Kidney (tissue), 14 donors: ENCODE data around the gene SLC22A6. TPM values are rescaled to one million over a fixed set of nuclear protein-coding genes. Genes with fewer than 3 reads are reported as not detected.

Experiments
- DNase-seq, 5 donors: peaks; one replicate each; pipeline ENCODE4 v3.0.0-alpha.2; 2013 to 2020
- FAIRE-seq: peaks from 2 replicates; lab custom pipeline; 2012; peaks lifted over from hg19 to GRCh38; lab: Jason Lieb, UNC
- H3K27ac ChIP-seq, 2 donors: one replicate each; pipeline ENCODE4 v1.7.0; 2013; ENCODE audit warnings: low read depth in 2 of 2, low read length in 2 of 2, inconsistent platforms in 1 of 2
- H3K27me3 ChIP-seq: one replicate; pipeline ENCODE4 v1.7.1; 2013; ENCODE audit warnings: low read length, inconsistent platforms; ENCODE audit not compliant: control insufficient read depth, insufficient read depth
- H3K36me3 ChIP-seq, 3 donors: one replicate each; pipeline versions ENCODE4 v1.7.0 to v1.7.1; 2013; ENCODE audit warnings: low read length in 3 of 3, control low read depth in 1 of 3, inconsistent platforms in 1 of 3; ENCODE audit not compliant: insufficient read depth in 3 of 3, control insufficient read depth in 2 of 3
- H3K4me1 ChIP-seq, 3 donors: one replicate each; pipeline versions ENCODE4 v1.7.0 to v1.7.1; 2013; ENCODE audit warnings: low read length in 3 of 3, inconsistent platforms in 1 of 3, low read depth in 1 of 3; ENCODE audit not compliant: control insufficient read depth in 2 of 3, insufficient read depth in 2 of 3
- H3K4me3 ChIP-seq, 3 donors: one replicate each; pipeline versions ENCODE4 v1.7.0 to v1.8.1; 2013; ENCODE audit warnings: low read length in 3 of 3, control low read depth in 1 of 3, inconsistent platforms in 1 of 3
- H3K9ac ChIP-seq, 3 donors: one replicate each; pipeline versions ENCODE4 v1.7.0 to v1.7.1; 2013; ENCODE audit warnings: low read length in 3 of 3, control low read depth in 1 of 3, inconsistent platforms in 1 of 3
- H3K9me3 ChIP-seq, 3 donors: one replicate each; pipeline versions ENCODE4 v1.7.0 to v1.7.1; 2013; ENCODE audit warnings: low read length in 3 of 3, control low read depth in 1 of 3, inconsistent platforms in 1 of 3; ENCODE audit not compliant: control insufficient read depth in 2 of 3, insufficient read depth in 1 of 3
- intact Hi-C: fragments of 100-400 bp; cut with DNase I; formaldehyde crosslinking; loops from one replicate; pipeline ENCODE4 v1.11.1; 2022
- polyA plus RNA-seq: library from polyadenylated mRNA; stranded (reverse); fragments of 350-450 nt; fragmentation: Illumina TruSeq; extraction: RNeasy Lipid Tissue Mini Kit (QIAGEN cat#74804); gene quantifications from one replicate; pipeline ENCODE4 v1.2.3, GENCODE V29; 2014; ENCODE audit warnings: low read depth, low replicate concordance; ENCODE audit not compliant: insufficient read depth
- total RNA-seq: library from RNA; stranded (reverse); fragmentation: NEBNext Ultra II Directional; extraction: Animal tissue kit (Norgen Biotek cat#: 25700); gene quantifications from one replicate; pipeline ENCODE4 v1.2.1, GENCODE V29; 2021
- TF ChIP-seq, protein P1 (sequence below): IDR thresholded peaks from 3 replicates; pipeline ENCODE4 v1.5.1; 2012; ENCODE audit warnings: mild to moderate bottlenecking, moderate library complexity, borderline replicate concordance; ENCODE audit not compliant: insufficient read depth; ENCODE audit errors: extremely low read depth
- donor health status: control.
- donor health status: control.
- donor health status: control.
- donor health status: control.
- donor health status: control.
- donor health status: DM: yes; HTN: yes; CAD: no.
- donor health status: Normal renal cell carcinoma (clear cell type).

Gene SLC22A6
- total and polyA plus RNA-seq, 2 donors from 2014 or later = 2.4 to 362 TPM

DNA sequence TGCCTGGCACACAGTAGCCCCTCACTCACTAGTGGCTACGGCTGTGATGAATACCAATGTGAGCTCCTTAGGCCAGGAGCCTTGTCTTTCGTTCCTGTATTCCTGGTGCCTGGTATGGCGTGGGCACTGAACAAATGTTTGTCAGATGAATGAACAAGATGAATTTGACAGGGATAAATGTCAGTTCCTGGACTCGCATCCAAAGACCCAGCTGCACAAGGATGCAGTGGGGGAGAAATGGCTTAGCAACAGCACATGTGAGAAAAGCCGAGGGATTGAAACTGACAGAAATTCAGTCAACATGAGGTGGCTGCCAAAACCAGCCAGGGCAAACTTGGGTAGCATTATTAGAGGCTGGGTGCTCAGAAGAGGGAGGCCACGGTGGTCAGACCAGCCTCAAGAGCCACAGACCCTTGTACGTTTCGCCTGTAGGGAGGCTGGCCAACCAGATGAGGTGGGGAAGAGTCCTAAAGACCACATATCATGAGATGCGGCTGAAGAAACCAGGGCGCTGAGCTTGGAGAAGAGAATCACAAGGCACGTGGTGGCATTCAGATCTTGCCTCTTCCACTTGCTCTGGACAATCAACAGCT, 38.6 kb upstream of the SLC22A6 start:
- no peak overlapping the region for H3K9ac ChIP-seq
- peak overlapping the region; percentile 36 to 51 for H3K27ac ChIP-seq
- TF ChIP-seq, protein P1, sequence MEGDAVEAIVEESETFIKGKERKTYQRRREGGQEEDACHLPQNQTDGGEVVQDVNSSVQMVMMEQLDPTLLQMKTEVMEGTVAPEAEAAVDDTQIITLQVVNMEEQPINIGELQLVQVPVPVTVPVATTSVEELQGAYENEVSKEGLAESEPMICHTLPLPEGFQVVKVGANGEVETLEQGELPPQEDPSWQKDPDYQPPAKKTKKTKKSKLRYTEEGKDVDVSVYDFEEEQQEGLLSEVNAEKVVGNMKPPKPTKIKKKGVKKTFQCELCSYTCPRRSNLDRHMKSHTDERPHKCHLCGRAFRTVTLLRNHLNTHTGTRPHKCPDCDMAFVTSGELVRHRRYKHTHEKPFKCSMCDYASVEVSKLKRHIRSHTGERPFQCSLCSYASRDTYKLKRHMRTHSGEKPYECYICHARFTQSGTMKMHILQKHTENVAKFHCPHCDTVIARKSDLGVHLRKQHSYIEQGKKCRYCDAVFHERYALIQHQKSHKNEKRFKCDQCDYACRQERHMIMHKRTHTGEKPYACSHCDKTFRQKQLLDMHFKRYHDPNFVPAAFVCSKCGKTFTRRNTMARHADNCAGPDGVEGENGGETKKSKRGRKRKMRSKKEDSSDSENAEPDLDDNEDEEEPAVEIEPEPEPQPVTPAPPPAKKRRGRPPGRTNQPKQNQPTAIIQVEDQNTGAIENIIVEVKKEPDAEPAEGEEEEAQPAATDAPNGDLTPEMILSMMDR = no peak
- H3K9me3 ChIP-seq = no peaks in the 10 kb centered on the region
- FAIRE-seq (no peak), DNase-seq (no peak)
- H3K27me3 ChIP-seq = no peaks in the 10 kb centered on the region
- intact Hi-C loops = loop anchor here (5.0 kb wide), 1 partner anchor 116 kb away; no protein-coding TSS in a partner anchor
- H3K4me3 ChIP-seq = no peak overlapping the region
- no peaks in the 10 kb centered on the region for H3K36me3 ChIP-seq
- H3K4me1 ChIP-seq = peaks cover 0 to 6% (median 0%) of the 10 kb centered on the region in 3 donors

DNA sequence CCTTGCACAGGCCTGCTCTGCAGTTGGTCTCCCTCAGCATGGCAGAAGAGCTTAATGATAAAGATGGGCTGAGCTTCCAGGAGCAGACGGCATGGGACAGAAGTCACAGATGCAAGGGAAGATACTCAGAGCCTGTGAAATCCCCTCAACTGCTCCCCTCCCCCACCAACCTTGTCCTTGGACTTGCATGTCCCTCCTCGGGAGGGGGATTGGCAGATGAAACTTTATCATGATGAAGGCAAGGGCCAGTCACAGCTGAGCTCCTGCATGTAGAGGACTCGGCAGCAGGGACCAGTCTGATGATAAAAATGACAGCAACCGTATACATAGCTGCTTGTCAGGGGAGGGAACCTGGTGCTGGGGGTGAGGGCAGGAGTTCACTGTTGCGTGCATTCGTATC, 37.7 kb upstream of the SLC22A6 start:
- H3K9ac ChIP-seq = no peak overlapping the region
- DNase-seq = peak in 4 of 5 donors; percentile 58 to 76 (median 64)
- no peak for FAIRE-seq
- no peaks in the 10 kb centered on the region for H3K36me3 ChIP-seq
- intact Hi-C loops = loop anchor here (5.0 kb wide), 1 partner anchor 115 kb away; no protein-coding TSS in a partner anchor
- H3K27me3 ChIP-seq = no peaks in the 10 kb centered on the region
- H3K9me3 ChIP-seq = no peaks in the 10 kb centered on the region
- H3K4me3 ChIP-seq = no peak overlapping the region
- H3K4me1 ChIP-seq = peaks cover 0 to 6% (median 0%) of the 10 kb centered on the region in 3 donors
- TF ChIP-seq, protein P1 = no peak
- no peak overlapping the region for H3K27ac ChIP-seq

DNA sequence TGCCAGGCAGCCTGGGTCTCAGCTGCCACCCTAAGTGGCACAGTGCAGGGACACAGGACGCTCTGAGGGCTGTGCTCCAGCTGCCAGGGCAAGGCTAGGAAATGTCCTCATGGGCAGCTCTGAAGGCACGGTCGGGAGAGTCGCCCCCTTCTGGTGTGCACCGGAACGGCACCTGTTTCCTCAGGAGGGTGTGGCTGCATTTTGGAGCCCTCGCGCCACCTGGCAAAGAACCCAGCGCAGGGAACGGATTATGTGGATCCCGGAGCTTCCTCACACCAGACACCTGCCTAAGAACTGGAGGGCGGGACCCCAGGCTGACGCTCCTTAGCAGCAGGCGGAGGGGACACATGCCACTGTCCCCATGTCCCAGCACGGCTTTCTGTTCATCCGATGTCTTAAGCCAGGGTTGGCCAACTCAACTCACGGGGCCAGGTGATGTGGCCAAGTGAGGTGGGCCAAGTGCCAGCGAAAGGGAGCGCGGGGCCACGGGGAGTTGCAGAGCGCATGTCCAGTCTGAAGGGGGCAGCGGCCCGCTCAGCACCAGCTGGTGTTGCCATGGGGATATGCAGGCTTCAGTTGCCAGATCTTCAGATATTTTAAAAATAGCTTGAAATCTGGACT, 36.0 kb upstream of the SLC22A6 start:
- Histone ChIP-seq H3K27me3 (no peaks in the 10 kb centered on the region), H3K36me3 (no peaks in the 10 kb centered on the region), H3K27ac (no peak overlapping the region), H3K9me3 (no peaks in the 10 kb centered on the region), H3K4me1 (peaks cover 0 to 6% (median 0%) of the 10 kb centered on the region in 3 donors), H3K9ac (no peak overlapping the region), H3K4me3 (no peak overlapping the region)
- TF ChIP-seq, protein P1 = peak; percentile 12
- FAIRE-seq (no peak), DNase-seq (no peak)
- intact Hi-C loops = loop anchor here (5.0 kb wide), 1 partner anchor 113 kb away; no protein-coding TSS in a partner anchor
